Measurements from ENCODE around the gene PRICKLE1. TPM values are rescaled to one million over a fixed set of nuclear protein-coding genes. Genes with fewer than 3 reads are reported as not detected.

PRICKLE1 gene
- total RNA-seq, 1 donor from 2014 or later, result 0.05 TPM

DNA sequence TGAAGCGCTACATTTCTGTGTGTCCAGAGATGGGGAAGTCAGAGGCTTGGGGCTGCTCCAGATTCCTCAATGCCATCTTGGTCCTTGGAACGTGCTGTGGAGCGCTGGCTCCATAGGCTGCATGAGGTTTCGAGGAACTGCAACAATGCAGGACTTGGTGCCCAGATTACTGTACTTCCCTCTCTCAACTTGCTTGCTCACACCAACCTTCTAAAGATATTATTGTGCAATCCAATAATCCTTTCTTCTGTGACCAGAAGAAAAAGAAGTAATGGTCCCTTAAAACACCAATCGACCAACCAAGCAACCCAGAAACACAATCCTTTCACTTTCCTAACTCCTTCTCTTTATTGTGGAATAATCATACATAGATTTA lies 3.7 kb downstream of the PRICKLE1 start:
- H3K27ac Mint-ChIP-seq, result no peak overlapping the region
- H3K36me3 Mint-ChIP-seq (ENCODE audit: low read depth), result no peaks in the 10 kb centered on the region
- DNase-seq (ENCODE audit: low spot score), result no peak
- H3K27me3 Mint-ChIP-seq (ENCODE audit: low read depth), result peaks cover 45% of the 10 kb centered on the region
- no peaks in the 10 kb centered on the region for H3K9me3 Mint-ChIP-seq
- intact Hi-C loops (cut with micrococcal nuclease), result no loop called here
- H3K4me1 Mint-ChIP-seq (ENCODE audit: low read depth), result peaks cover 9% of the 10 kb centered on the region
- H3K4me3 Mint-ChIP-seq (ENCODE audit: low read depth), result no peak overlapping the region

DNA sequence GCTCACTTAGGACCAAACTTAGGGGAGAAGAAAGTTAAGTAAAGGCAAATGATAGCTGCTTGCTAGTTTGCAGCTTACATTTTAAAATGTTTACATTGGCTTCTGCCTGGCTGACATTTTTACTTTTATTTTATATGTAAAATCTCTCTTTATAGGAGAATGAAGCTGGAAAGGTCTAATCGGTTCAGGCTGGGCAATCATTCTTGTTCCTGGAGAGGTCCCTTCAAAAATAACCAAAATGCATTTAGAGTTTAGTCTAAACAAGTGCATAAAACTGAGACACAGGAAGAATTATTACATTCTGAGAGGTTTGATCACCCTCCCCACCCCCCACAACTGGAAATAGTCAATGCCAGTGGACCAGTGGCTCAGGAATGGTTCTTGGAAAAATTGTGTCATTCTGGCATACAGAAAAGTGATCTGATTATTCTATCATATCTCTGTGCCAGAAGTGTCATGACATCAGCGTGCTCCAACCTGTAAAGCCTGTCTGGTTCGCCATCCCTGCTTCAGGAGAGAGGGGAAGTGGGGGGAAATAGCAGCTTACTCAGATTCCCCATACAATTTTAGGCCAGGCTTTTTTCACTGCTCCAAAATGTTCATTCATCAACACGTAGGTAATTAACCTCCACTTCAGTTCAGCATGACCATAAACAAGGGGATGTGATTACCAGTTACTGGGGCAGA lies 4.2 kb downstream of the PRICKLE1 start:
- Mint-ChIP-seq H3K4me3 (ENCODE audit: low read depth) (no peak overlapping the region), H3K36me3 (ENCODE audit: low read depth) (no peaks in the 10 kb centered on the region), H3K27me3 (ENCODE audit: low read depth) (peaks cover 43% of the 10 kb centered on the region), H3K9me3 (no peaks in the 10 kb centered on the region), H3K4me1 (ENCODE audit: low read depth) (peaks cover 5% of the 10 kb centered on the region), H3K27ac (no peak overlapping the region)
- intact Hi-C loops (cut with micrococcal nuclease), result no loop called here
- no peak for DNase-seq (ENCODE audit: low spot score)

DNA sequence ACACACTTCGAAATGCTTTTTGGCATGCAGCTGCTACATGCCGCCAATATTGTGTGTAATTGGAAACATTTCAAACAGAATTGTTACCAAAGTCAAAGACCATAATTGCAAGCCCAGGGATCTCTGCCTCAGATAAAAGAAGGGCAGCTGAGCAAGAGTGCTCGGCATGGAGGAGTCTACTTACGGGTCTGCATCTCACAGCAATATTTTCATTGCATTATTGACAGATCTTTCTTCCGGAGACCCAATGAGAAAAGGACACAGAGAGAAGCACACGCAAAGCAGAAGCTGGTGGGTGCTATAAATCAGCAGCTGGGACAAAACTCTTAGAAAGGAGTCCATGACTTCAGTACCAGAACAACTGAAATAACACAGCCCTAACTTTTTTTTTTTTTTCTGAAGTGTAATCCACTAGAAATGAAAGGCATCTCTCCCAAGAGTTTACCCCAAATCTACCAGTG lies 4.9 kb downstream of the PRICKLE1 start:
- no peak for DNase-seq (ENCODE audit: low spot score)
- Mint-ChIP-seq H3K27ac (no peak overlapping the region), H3K36me3 (ENCODE audit: low read depth) (no peaks in the 10 kb centered on the region), H3K9me3 (no peaks in the 10 kb centered on the region), H3K4me1 (ENCODE audit: low read depth) (peaks cover 5% of the 10 kb centered on the region), H3K4me3 (ENCODE audit: low read depth) (no peak overlapping the region), H3K27me3 (ENCODE audit: low read depth) (peaks cover 40% of the 10 kb centered on the region)
- intact Hi-C loops (cut with micrococcal nuclease), result no loop called here

DNA sequence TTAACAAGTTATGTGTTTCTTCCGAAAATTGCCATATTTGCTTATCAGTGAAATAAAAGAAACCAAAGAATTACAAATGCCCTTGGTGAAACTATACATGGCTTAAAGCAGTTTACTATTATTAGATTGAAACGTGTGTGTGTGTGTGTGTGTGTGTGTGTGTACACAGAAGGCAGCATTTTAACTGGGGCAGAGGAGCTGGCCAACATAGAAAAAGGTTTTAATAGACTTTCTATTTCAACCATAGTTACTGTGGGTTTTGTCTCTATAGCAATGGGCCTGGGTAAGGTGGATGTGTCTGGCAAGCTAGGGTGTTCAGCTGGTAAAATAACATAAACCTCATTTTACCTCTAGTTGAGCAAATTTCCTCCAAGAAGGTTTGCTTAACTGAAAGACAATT lies 6.5 kb downstream of the PRICKLE1 start:
- intact Hi-C loops (cut with micrococcal nuclease), result no loop called here
- Mint-ChIP-seq H3K27ac (no peak overlapping the region), H3K4me3 (ENCODE audit: low read depth) (no peak overlapping the region), H3K9me3 (no peaks in the 10 kb centered on the region), H3K36me3 (ENCODE audit: low read depth) (no peaks in the 10 kb centered on the region), H3K27me3 (ENCODE audit: low read depth) (peaks cover 31% of the 10 kb centered on the region), H3K4me1 (ENCODE audit: low read depth) (no peaks in the 10 kb centered on the region)
- no peak for DNase-seq (ENCODE audit: low spot score)

DNA sequence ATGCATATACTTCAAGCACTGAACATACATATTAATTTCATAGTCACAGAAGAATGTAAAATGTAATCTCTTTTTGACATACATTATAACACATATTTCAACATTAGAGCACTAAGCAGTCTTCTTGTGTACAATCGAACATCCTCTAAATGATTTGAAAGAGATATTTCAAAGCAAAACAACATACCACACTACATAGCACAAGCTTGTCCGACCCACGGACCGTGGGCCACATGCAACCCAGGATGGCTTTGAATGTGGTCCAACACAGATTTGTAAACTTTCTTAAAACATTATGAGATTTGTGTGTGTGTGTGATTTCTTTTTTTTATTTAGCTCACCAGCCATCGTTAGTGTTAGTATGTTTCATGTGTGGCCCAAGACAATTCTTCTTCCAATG lies 7.0 kb downstream of the PRICKLE1 start:
- Mint-ChIP-seq H3K27me3 (ENCODE audit: low read depth) (peaks cover 27% of the 10 kb centered on the region), H3K27ac (no peak overlapping the region)
- intact Hi-C loops (cut with micrococcal nuclease), result no loop called here

DNA sequence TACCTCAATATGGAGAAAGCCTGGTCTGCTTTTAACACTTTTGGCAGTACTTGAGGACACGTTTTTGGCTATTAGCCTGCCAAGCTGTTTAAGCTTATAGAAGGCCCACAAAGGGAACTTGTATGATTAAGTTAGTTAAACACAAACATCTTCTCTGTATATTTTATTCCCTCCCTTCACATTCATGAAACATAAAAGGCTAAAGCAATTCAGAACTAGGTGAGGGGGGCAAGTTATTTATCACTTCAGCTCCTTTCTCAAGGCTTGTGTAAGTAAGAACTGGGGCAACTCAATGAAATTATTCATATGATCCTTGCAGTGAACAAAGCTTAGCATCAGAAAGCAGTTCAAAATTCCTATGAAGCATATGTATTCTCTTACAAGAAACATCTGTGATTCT lies 7.5 kb downstream of the PRICKLE1 start:
- Mint-ChIP-seq H3K4me1 (ENCODE audit: low read depth) (no peaks in the 10 kb centered on the region), H3K36me3 (ENCODE audit: low read depth) (no peaks in the 10 kb centered on the region), H3K27me3 (ENCODE audit: low read depth) (peaks cover 23% of the 10 kb centered on the region), H3K9me3 (no peaks in the 10 kb centered on the region), H3K27ac (no peak overlapping the region), H3K4me3 (ENCODE audit: low read depth) (no peak overlapping the region)
- DNase-seq (ENCODE audit: low spot score), result no peak
- intact Hi-C loops (cut with micrococcal nuclease), result no loop called here

More for the DNA sequence above, 7.0 kb downstream of the PRICKLE1 start:
- Mint-ChIP-seq H3K9me3 (no peaks in the 10 kb centered on the region), H3K36me3 (ENCODE audit: low read depth) (no peaks in the 10 kb centered on the region), H3K4me1 (ENCODE audit: low read depth) (no peaks in the 10 kb centered on the region), H3K4me3 (ENCODE audit: low read depth) (no peak overlapping the region)
- no peak for DNase-seq (ENCODE audit: low spot score)

DNA sequence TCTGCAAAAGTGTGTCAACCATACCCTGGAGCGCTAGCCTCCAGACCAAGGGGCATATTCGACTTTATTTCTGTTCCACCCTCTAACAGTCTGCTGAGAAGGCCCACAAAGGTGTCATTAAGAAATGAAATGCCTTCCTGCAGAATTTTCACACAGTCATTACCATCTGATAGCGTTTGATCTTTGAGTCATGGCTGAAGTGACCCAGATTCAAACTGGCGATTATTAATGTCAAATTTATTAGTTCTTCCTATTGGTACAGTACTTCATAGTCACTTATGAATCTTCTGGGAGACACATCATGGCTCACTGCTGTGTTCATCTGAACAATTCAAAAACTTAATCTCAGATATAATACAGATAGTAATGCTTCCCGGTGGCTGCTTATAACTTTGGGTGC lies 13.2 kb downstream of the PRICKLE1 start:
- peaks cover 8% of the 10 kb centered on the region for H3K27me3 Mint-ChIP-seq (ENCODE audit: low read depth)
- H3K36me3 Mint-ChIP-seq (ENCODE audit: low read depth), result no peaks in the 10 kb centered on the region
- no peaks in the 10 kb centered on the region for H3K9me3 Mint-ChIP-seq
- no peak overlapping the region for H3K27ac Mint-ChIP-seq
- no peaks in the 10 kb centered on the region for H3K4me1 Mint-ChIP-seq (ENCODE audit: low read depth)
- intact Hi-C loops (cut with micrococcal nuclease), result no loop called here
- DNase-seq (ENCODE audit: low spot score), result no peak
- no peak overlapping the region for H3K4me3 Mint-ChIP-seq (ENCODE audit: low read depth)

DNA sequence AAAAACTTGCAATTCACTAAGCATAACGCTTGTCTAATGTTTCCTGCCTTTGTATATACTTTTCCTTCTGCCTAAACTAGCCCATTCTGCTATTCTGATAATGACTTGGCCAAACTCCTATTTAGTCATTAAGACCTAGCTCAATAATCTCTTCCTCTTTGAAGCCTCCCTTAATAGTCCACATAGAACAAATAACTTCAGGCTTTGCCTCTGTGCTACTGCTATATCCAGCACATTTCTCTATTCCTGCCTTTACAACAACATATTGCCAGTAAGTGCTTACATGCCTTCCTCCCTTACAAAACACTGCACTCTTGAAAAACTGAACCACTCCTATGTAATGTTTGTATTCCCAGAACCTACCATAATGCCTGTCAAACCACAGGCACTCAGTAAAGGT lies 13.8 kb downstream of the PRICKLE1 start:
- intact Hi-C loops (cut with micrococcal nuclease), result no loop called here
- Mint-ChIP-seq H3K27ac (no peak overlapping the region), H3K4me1 (ENCODE audit: low read depth) (no peaks in the 10 kb centered on the region), H3K9me3 (no peaks in the 10 kb centered on the region), H3K36me3 (ENCODE audit: low read depth) (no peaks in the 10 kb centered on the region), H3K4me3 (ENCODE audit: low read depth) (no peak overlapping the region), H3K27me3 (ENCODE audit: low read depth) (peaks cover 7% of the 10 kb centered on the region)
- no peak for DNase-seq (ENCODE audit: low spot score)

DNA sequence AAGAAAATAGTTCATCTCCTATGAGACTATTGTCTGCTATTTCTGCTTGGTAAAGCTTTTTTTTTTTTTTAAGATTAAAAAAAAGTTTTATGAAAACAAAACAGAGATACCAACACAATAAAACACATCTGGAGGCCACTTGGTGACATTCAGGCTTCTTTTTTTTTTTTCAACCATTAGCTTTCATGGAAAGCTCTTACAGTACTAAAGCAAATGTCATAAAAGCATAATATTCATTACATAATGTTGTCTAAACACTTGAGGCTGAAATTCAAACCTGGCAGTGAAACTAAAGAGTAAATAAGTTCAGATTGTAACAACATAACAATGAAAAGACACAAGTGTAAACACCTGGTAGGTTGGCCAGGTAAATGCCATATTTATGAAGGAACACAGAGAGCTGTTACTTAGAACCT lies 14.7 kb downstream of the PRICKLE1 start:
- Mint-ChIP-seq H3K36me3 (ENCODE audit: low read depth) (no peaks in the 10 kb centered on the region), H3K27me3 (ENCODE audit: low read depth) (peaks cover 5% of the 10 kb centered on the region), H3K27ac (no peak overlapping the region), H3K4me3 (ENCODE audit: low read depth) (no peak overlapping the region), H3K9me3 (no peaks in the 10 kb centered on the region), H3K4me1 (ENCODE audit: low read depth) (no peaks in the 10 kb centered on the region)
- DNase-seq (ENCODE audit: low spot score), result no peak
- intact Hi-C loops (cut with micrococcal nuclease), result no loop called here

DNA sequence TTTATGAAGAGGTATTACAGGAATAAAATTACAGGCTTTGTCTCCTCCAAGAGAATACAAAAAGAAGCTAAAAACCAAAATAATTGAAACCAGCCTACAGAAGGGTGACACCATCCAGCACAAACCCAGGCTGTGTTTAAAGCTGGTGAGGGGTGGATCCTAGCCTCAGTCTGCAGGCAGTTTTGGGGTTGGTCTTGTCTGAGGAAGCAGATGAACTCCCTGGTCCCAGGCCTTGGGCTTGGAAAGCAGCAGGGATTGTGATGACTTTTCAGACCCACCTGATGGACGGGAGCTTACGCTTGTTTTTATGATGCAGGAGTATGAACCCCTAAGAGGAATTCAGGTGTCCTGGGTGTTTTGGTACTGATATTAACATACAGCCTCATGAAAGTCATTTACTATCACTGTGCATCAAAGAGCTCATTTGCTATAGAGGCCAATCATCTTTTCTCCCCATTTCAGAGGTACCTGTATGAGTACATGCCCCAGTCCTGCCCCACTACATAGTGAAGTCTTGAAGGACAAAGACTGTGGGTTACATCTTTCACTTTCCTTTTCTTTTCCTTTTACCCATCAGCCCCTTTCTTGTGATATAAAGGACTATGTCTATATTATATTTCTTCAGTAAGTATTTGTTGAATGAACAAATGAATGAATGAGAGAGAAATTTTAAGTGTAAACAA lies 18.1 kb downstream of the PRICKLE1 start:
- no peaks in the 10 kb centered on the region for H3K9me3 Mint-ChIP-seq
- intact Hi-C loops (cut with micrococcal nuclease), result no loop called here
- H3K4me1 Mint-ChIP-seq (ENCODE audit: low read depth), result no peaks in the 10 kb centered on the region
- no peak overlapping the region for H3K27ac Mint-ChIP-seq
- H3K4me3 Mint-ChIP-seq (ENCODE audit: low read depth), result no peak overlapping the region
- H3K36me3 Mint-ChIP-seq (ENCODE audit: low read depth), result no peaks in the 10 kb centered on the region
- DNase-seq (ENCODE audit: low spot score), result no peak
- H3K27me3 Mint-ChIP-seq (ENCODE audit: low read depth), result no peaks in the 10 kb centered on the region

DNA sequence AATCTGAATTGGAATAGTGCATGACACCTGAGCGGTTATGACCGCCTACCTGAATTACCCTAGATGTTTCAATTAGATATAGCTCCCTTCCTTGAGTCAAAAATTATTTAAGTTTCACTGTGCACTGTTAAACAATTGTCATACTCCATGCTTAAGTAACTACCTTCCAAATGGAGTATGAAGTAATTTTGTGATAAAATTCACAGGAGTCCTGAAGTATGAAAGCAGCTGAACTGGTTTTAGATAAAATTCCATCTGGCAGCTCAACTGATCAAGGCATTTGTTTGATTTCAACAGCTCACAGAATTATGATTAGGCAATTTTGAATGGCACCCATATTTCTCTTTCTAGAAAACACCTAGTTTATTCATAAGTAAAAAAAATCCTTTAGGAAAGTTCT lies 19.5 kb downstream of the PRICKLE1 start:
- no peaks in the 10 kb centered on the region for H3K4me1 Mint-ChIP-seq (ENCODE audit: low read depth)
- H3K9me3 Mint-ChIP-seq, result no peaks in the 10 kb centered on the region
- no peaks in the 10 kb centered on the region for H3K27me3 Mint-ChIP-seq (ENCODE audit: low read depth)
- H3K36me3 Mint-ChIP-seq (ENCODE audit: low read depth), result no peaks in the 10 kb centered on the region
- H3K4me3 Mint-ChIP-seq (ENCODE audit: low read depth), result no peak overlapping the region
- intact Hi-C loops (cut with micrococcal nuclease), result no loop called here
- no peak overlapping the region for H3K27ac Mint-ChIP-seq
- DNase-seq (ENCODE audit: low spot score), result no peak

DNA sequence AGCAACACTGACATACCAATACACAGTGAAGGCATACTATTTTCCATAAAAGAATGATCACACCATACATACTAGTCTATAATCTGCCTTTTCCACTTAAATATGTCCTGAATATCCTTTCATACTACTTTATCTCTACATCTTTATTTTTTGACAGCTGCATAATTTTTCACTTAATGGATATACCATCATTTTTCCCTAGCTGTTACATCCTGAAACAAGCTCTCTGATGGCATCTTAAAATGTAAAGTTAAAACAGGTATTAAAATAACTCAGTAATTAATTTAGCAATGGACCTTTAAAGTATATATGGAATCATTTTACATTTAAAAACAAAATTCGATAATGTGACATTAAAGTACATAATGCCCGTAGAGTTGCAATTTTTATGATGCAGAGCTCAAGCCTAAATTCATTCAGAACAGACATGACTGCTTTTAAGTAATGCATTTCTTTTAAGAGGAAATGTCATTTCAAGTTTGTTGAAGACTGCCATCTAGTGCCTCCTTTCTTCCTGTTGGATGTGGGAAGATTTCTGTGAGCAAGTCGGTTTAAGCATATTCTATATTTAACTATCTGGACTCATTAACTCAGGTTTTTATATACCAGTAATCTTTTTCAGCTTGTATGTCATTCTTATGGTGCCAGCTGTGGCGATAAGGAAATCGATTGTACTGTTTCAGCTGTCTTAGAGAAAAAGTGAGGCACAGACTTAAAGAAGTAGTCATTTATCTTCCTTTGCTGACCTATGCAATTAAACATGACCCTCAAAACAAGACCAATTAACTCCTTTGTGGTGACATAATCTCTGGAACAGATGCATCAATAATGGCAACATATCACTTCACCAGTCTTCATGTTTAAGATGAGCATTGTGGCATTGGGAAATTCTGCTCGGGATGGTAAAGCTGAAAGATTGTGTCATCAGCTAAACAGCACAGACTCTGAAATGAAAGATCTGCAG lies 20.3 kb downstream of the PRICKLE1 start:
- Mint-ChIP-seq H3K27ac (no peak overlapping the region), H3K9me3 (no peaks in the 10 kb centered on the region), H3K36me3 (ENCODE audit: low read depth) (no peaks in the 10 kb centered on the region), H3K4me1 (ENCODE audit: low read depth) (no peaks in the 10 kb centered on the region), H3K4me3 (ENCODE audit: low read depth) (no peak overlapping the region), H3K27me3 (ENCODE audit: low read depth) (no peaks in the 10 kb centered on the region)
- DNase-seq (ENCODE audit: low spot score), result no peak
- intact Hi-C loops (cut with micrococcal nuclease), result loop anchor here (2.0 kb wide), 1 partner anchor 86 kb away; no protein-coding TSS in a partner anchor

DNA sequence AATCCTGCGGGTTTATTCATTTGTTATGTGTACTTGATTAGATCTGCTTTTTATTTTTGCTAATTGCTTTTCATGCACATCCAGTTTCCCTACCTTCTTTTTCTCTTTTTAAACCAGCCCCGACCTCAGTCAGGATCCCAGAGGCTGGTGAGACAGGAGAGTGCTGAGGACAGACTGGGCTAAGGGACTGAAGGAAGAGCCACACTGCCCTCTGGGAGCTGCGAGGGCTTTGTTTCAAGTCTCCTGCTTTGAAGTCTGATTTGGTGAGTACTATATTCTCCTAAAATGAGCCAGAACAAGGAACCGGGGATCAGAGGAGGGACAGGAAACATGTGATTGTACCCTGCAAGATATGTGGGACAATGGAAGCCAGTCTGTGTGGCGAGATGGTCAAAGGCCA lies 23.9 kb downstream of the PRICKLE1 start:
- intact Hi-C loops (cut with micrococcal nuclease), result no loop called here

More for the DNA sequence above, 23.9 kb downstream of the PRICKLE1 start:
- Mint-ChIP-seq H3K27me3 (ENCODE audit: low read depth) (no peaks in the 10 kb centered on the region), H3K4me3 (ENCODE audit: low read depth) (no peak overlapping the region), H3K36me3 (ENCODE audit: low read depth) (no peaks in the 10 kb centered on the region), H3K9me3 (no peaks in the 10 kb centered on the region), H3K27ac (no peak overlapping the region), H3K4me1 (ENCODE audit: low read depth) (no peaks in the 10 kb centered on the region)
- DNase-seq (ENCODE audit: low spot score), result no peak
